Caco-2 (cell line): ENCODE measurements around the gene CDC14A. TPM values are rescaled to one million over a fixed set of nuclear protein-coding genes. Genes with fewer than 3 reads are reported as not detected.
A peak's percentile ranks its signal among the peaks of the same experiment; 100 is the strongest.

Source experiments
- BruUV-seq: library from RNA; stranded (reverse); fragments of 400-500 nt; replicated peaks from 2 replicates; lab custom pipeline; 2021; lab: Mats Ljungman, UMichigan
- CTCF ChIA-PET: fragments of 300-600 bp; sonication (Branson Sonifier 250); formaldehyde crosslinking; loops from one replicate; lab custom pipeline; 2022; ENCODE audit warnings: antibody characterized with exemption; lab: Charles Lee
- POLR2A ChIA-PET: fragments of 300-600 bp; sonication (Branson Sonifier 250); formaldehyde crosslinking; loops from one replicate; lab custom pipeline; 2022; ENCODE audit warnings: antibody characterized with exemption; lab: Charles Lee
- DNase-seq, 2 experiments: peaks; one replicate each; pipeline versions ENCODE4 v3.0.0 to v3.0.0-alpha.2; 2020 to 2022
- H3K27me3 ChIP-seq: replicated peaks from 2 replicates; pipeline ENCODE4 v1.6.0; 2011; ENCODE audit warnings: low read length; ENCODE audit not compliant: control insufficient read depth, insufficient read depth
- H3K36me3 ChIP-seq: 2 replicates; pipeline ENCODE4 v1.5.1; 2011; ENCODE audit warnings: low read length; ENCODE audit not compliant: control insufficient read depth, insufficient read depth
- H3K4me1 ChIP-seq: fragments of 250-450 bp; sonication (Bioruptor Pico); 2 replicates; pipeline ENCODE4 v1.5.1; 2020; ENCODE audit warnings: mild to moderate bottlenecking
- H3K4me3 ChIP-seq: 2 replicates; pipeline ENCODE4 v1.5.1; 2011; ENCODE audit warnings: low read depth, mild to moderate bottlenecking, control low read depth, low read length
- H3K9me3 ChIP-seq: fragments of 250-450 bp; sonication (Bioruptor Pico); 2 replicates; pipeline ENCODE4 v1.5.1; 2020; ENCODE audit warnings: mild to moderate bottlenecking, moderate library complexity
- H3K27ac Mint-ChIP-seq: one replicate; pipeline ENCODE4 v1.8.0; 2022; ENCODE audit warnings: mixed read lengths; ENCODE audit not compliant: unreplicated experiment
- H3K27me3 Mint-ChIP-seq: one replicate; pipeline ENCODE4 v1.8.0; 2022; ENCODE audit warnings: mixed read lengths; ENCODE audit not compliant: insufficient read depth, unreplicated experiment
- H3K36me3 Mint-ChIP-seq: one replicate; pipeline ENCODE4 v1.8.0; 2022; ENCODE audit warnings: mild to moderate bottlenecking, mixed read lengths; ENCODE audit not compliant: insufficient read depth, unreplicated experiment
- H3K4me1 Mint-ChIP-seq: one replicate; pipeline ENCODE4 v1.8.0; 2022; ENCODE audit warnings: low read depth, mixed read lengths; ENCODE audit not compliant: unreplicated experiment
- H3K4me3 Mint-ChIP-seq: one replicate; pipeline ENCODE4 v1.8.0; 2022; ENCODE audit warnings: mild to moderate bottlenecking, moderate library complexity, mixed read lengths; ENCODE audit not compliant: unreplicated experiment
- H3K9me3 Mint-ChIP-seq: one replicate; pipeline ENCODE4 v1.8.0; 2022; ENCODE audit warnings: mixed read lengths; ENCODE audit not compliant: unreplicated experiment
- intact Hi-C: fragments of 100-400 bp; cut with micrococcal nuclease; formaldehyde crosslinking; loops from one replicate; pipeline ENCODE4 v1.10.0; 2022; ENCODE audit not compliant: unreplicated experiment
- total RNA-seq: library from RNA; stranded (reverse); gene quantifications from 2 replicates; pipeline ENCODE4 v1.2.3, GENCODE V29; 2022
- TF ChIP-seq, protein P1 (sequence below), 2 experiments: fragments of 200-600 bp in 1 of 2; IDR thresholded peaks; 1 replicate in 1 of 2; 2 replicates in 1 of 2; pipeline versions ENCODE4 v1.5.1 to v1.8.0; 2011 to 2022; ENCODE audit warnings: antibody characterized with exemption in 1 of 2, control low read depth in 1 of 2, inconsistent platforms in 1 of 2, low read depth in 1 of 2, low read length in 1 of 2, mild to moderate bottlenecking in 1 of 2, moderate library complexity in 1 of 2; ENCODE audit not compliant: insufficient read depth in 1 of 2, severe bottlenecking in 1 of 2, unreplicated experiment in 1 of 2

Gene CDC14A
- total RNA-seq, 1 experiment from 2014 or later: 7.3 TPM

DNA sequence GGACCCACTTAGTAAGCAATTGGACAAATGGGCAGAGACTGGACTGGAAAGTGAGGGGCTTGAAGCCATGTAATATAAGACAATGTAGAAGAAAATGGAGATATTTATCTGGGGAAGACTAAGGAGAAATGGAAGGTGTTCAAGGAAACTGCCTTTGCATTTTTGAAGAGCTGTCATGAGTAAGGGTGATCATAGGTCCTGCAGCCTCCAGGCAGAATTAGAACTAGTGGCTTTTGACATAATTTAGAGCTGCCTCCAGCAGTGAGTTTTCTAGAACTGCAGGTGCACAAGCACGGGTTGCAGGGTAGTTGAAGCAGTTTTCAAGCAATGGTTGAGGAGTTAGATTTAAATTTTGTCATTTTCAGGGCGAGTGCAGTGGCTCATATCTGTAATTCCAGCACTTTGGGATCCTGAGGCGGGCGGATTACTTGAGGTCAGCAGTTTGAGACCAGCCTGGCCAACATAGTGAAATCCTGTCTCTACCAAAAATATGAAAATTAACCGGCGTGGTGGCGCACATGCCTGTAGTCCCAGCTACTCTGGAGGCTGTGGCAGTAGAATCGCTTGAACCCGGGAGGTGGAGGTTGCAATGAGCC lies 3.7 kb upstream of the CDC14A start:
- Histone ChIP-seq H3K9me3 (no peaks in the 10 kb centered on the region), H3K27me3 (no peaks in the 10 kb centered on the region), H3K4me3 (no peak overlapping the region), H3K4me1 (no peaks in the 10 kb centered on the region), H3K36me3 (no peaks in the 10 kb centered on the region)
- Mint-ChIP-seq H3K27ac (no peak overlapping the region), H3K4me1 (peaks cover 12% of the 10 kb centered on the region), H3K4me3 (no peak overlapping the region), H3K9me3 (no peaks in the 10 kb centered on the region), H3K36me3 (peaks cover 7% of the 10 kb centered on the region), H3K27me3 (no peaks in the 10 kb centered on the region)
- ChIA-PET POLR2A (no interaction called here), CTCF (no interaction called here)
- TF ChIP-seq, protein P1, sequence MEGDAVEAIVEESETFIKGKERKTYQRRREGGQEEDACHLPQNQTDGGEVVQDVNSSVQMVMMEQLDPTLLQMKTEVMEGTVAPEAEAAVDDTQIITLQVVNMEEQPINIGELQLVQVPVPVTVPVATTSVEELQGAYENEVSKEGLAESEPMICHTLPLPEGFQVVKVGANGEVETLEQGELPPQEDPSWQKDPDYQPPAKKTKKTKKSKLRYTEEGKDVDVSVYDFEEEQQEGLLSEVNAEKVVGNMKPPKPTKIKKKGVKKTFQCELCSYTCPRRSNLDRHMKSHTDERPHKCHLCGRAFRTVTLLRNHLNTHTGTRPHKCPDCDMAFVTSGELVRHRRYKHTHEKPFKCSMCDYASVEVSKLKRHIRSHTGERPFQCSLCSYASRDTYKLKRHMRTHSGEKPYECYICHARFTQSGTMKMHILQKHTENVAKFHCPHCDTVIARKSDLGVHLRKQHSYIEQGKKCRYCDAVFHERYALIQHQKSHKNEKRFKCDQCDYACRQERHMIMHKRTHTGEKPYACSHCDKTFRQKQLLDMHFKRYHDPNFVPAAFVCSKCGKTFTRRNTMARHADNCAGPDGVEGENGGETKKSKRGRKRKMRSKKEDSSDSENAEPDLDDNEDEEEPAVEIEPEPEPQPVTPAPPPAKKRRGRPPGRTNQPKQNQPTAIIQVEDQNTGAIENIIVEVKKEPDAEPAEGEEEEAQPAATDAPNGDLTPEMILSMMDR (IDR thresholded peaks at IDR 0.05; ENCODE audit: insufficient read depth in 1 of 2, low read depth in 1 of 2, low read length in 1 of 2, severe bottlenecking in 1 of 2, unreplicated experiment in 1 of 2): no peak
- no TSS peak for BruUV-seq
- intact Hi-C loops: no loop called here
- no peak for DNase-seq

DNA sequence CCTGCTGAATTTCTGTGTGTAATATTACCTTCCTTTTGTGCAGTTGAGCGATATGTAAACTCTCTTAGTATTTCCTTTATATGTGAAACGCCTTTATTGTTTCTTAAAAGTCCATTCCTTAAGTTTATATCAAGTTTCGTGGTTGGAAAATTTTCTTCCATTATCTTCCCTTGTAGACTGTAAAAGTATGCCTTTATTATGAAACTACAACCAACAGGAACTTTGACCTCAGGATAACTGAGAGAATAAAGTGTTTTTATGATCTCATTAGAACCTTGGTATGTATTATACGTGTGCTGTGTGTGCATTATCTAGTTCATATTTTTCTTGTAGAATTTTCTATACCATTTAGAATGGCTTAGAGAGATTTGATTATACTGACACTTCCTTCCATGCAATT lies 3.1 kb upstream of the CDC14A start:
- no peaks in the 10 kb centered on the region for H3K27me3 Mint-ChIP-seq
- TF ChIP-seq, protein P1 (IDR thresholded peaks at IDR 0.05; ENCODE audit: insufficient read depth in 1 of 2, low read depth in 1 of 2, low read length in 1 of 2, severe bottlenecking in 1 of 2, unreplicated experiment in 1 of 2): no peak
- Histone ChIP-seq H3K4me3 (no peak overlapping the region), H3K4me1 (peaks cover 5% of the 10 kb centered on the region), H3K36me3 (no peaks in the 10 kb centered on the region), H3K27me3 (no peaks in the 10 kb centered on the region), H3K9me3 (no peaks in the 10 kb centered on the region)
- BruUV-seq: no TSS peak
- H3K36me3 Mint-ChIP-seq: peaks cover 7% of the 10 kb centered on the region
- H3K27ac Mint-ChIP-seq: no peak overlapping the region
- no peak overlapping the region for H3K4me3 Mint-ChIP-seq
- ChIA-PET POLR2A (no interaction called here), CTCF (no interaction called here)
- DNase-seq: no peak
- intact Hi-C loops: no loop called here
- H3K4me1 Mint-ChIP-seq: peaks cover 12% of the 10 kb centered on the region
- H3K9me3 Mint-ChIP-seq: no peaks in the 10 kb centered on the region

- intact Hi-C loops: loop anchor here (1.0 to 5.0 kb wide), 4 partner anchors 53 to 312 kb away; partner anchors contain the start of genes RTCA, SASS6 and TRMT13
Measured at GRCh38 chr1:100350787-100351094, 1.6 kb upstream of the CDC14A start.

More at GRCh38 chr1:100350787-100351094, 1.6 kb upstream of the CDC14A start:
- CTCF ChIA-PET: interaction anchor here (0.6 to 0.9 kb wide), 3 partner anchors 16 to 173 kb away, joined by 3 to 4 read pairs (median 4); no protein-coding TSS in a partner anchor
- Mint-ChIP-seq H3K4me1 (peaks cover 25% of the 10 kb centered on the region), H3K27me3 (no peaks in the 10 kb centered on the region), H3K27ac (peak overlapping the region; percentile 94), H3K4me3 (peak overlapping the region; percentile 95), H3K36me3 (peaks cover 10% of the 10 kb centered on the region), H3K9me3 (no peaks in the 10 kb centered on the region)
- H3K9me3 ChIP-seq: no peaks in the 10 kb centered on the region
- no peak for DNase-seq
- H3K27me3 ChIP-seq: no peaks in the 10 kb centered on the region
- POLR2A ChIA-PET: no interaction called here
- no TSS peak for BruUV-seq
- TF ChIP-seq, protein P1 (IDR thresholded peaks at IDR 0.05; ENCODE audit: insufficient read depth in 1 of 2, low read depth in 1 of 2, low read length in 1 of 2, severe bottlenecking in 1 of 2, unreplicated experiment in 1 of 2): no peak
- no peaks in the 10 kb centered on the region for H3K36me3 ChIP-seq
- peaks cover 15% of the 10 kb centered on the region for H3K4me1 ChIP-seq
- peak overlapping the region; percentile 86 for H3K4me3 ChIP-seq
